Myocyte (in vitro differentiated cells): ENCODE data around the gene WNT7A. TPM values are rescaled to one million over a fixed set of nuclear protein-coding genes. Genes with fewer than 3 reads are reported as not detected.
"Not testable (repeated sequence)": the region's sequence is repeated elsewhere in the genome, so short reads cannot be mapped to it uniquely, and the experiment has no call there.

Source experiments
- DNase-seq: peaks from one replicate; pipeline ENCODE4 v3.0.0-alpha.2; 2012; ENCODE audit warnings: low read depth
- total RNA-seq: library from RNA; depleted of rRNA; stranded (reverse); fragments of >200 nt; gene quantifications from 2 replicates; pipeline ENCODE4 v1.2.3, GENCODE V29; 2014

Gene WNT7A
- total RNA-seq, 1 donor from 2014 or later, result not detected

DNA sequence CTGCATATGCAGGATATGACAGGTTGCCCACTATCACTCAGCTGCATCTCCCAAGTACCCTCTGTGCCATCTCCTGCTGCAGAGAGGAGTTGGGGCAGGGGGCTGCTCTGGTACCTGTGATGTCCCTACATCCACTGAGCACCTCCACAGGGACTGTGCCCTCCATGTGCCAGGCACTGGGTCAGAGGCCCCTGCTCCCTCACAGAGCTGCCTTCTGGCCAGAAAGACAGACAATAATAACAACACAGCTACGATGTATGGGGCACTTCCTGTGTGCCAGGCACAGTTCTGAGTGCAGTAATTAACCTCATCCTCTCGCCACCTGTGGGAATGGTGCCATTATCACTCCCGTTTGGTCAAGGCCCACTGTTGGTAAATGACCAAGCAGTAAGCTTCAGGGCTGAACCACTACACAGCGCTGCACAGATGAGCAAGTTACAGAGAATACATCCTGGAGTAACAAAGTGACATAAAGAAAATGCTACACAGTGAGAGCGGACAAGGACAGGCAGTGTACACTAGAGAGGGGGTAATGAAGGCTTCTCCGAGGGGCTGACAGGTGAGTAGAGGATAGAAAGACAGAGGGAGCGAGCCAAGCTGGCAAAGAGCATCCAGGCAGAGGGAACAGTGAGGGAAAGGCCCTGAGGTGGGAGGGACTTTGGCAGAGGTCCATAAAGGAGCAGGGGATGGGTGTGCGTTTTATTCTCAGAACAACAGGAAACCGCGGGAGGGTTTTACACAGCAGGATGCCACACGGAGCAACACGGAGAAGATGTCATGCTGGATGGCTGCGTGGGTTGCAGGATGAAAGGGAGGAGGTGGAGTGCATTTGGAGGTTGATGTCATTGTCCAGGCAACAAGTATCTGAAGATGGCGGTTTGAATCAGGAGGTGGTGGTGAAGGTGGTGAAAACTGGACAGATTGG lies 13.6 kb downstream of the WNT7A start:
- no peak for DNase-seq

GRCh38 chr3:13865581-13865980 lies 14.3 kb downstream of the WNT7A start:
- DNase-seq, result no peak

DNA sequence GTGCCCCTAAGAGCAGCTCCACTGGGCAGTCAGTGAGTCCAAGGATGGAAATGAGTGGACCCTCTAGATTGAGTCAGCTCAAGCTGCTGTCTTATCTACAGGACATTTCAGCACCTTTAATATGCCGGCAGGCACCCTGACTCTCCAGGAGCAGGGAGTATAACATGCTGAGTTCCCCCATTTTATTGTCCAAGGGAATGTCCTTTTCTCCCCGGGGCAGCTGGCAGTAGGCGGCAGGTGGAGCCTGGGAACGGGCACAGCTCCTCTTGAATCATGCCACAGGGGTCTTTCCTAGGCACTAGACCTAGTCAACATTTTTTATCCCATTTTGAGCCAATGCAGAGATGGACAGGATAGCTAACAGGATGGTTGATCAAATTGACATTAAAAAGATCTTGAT lies 14.8 kb downstream of the WNT7A start:
- DNase-seq, result no peak

DNA sequence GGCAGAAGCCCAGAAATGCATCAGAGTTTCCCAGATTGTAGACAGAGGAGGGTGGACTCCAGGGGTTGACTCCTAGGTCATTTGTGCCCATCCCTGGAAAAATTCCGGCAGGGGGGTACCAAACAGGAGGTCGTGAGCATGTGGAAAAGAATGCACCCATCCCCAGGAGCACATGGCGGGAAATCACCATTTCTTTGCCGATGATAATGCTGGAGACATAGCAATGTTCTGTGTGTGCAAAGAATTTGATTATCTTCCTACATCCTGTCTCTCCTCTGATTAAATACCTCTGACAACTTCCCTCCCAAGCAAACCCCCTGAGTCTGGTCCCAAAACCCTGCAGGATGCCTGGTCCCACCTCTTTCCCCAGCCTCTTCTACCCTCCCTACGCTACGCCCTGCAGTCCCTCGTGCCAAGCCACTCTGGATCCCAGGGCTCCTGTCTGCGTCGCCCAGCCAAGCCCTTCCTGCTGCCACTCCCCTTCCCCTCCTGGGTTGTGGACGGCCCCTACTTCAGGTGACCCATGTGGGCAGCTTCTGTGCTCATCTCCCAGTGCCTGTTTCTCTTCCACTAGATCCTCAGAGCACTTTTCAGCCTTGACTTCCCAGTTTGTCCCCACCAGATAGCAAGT lies 15.8 kb downstream of the WNT7A start:
- DNase-seq, result no peak

GRCh38 chr3:13863382-13863952 lies 16.4 kb downstream of the WNT7A start:
- DNase-seq, result no peak

DNA sequence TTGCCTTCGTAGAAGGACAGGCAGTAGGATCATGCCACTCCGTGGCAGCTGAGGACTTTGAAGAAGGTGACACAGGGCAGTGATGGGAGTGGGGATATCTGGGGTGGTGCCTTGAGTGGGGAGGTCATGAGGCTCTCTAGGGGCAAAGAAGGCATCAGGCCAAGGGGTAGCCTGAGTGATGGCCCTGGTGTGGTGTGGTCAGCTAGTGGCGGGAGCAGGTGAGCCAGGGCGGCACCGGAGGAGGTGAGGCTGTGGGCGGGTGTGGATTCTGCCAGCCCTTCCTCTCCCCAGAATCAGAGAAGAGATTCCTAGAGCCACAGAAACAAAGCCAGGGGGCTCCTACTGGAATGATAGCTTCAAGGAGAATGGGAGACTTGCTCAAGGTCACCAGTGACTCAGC lies 18.4 kb downstream of the WNT7A start:
- DNase-seq, result no peak

DNA sequence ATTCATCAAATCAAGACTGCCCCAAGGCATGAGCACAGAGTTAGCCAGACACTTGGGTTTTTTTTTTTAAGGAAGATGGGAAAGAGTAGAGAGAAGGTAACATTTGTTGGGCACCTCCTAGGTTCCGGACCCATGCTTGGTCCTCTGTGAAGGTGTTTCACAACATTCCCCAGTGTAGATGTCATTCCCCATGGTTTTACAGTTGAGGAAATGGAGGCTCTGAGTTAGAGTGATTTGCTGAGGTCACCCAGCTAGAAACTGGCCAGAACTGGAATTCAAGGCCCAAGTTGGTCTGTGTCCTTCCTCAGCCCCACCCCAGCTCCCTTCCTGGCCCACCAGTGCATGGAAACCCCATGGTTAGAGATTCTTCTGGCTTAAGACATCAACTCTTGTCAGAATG lies 19.9 kb downstream of the WNT7A start:
- no peak for DNase-seq

DNA sequence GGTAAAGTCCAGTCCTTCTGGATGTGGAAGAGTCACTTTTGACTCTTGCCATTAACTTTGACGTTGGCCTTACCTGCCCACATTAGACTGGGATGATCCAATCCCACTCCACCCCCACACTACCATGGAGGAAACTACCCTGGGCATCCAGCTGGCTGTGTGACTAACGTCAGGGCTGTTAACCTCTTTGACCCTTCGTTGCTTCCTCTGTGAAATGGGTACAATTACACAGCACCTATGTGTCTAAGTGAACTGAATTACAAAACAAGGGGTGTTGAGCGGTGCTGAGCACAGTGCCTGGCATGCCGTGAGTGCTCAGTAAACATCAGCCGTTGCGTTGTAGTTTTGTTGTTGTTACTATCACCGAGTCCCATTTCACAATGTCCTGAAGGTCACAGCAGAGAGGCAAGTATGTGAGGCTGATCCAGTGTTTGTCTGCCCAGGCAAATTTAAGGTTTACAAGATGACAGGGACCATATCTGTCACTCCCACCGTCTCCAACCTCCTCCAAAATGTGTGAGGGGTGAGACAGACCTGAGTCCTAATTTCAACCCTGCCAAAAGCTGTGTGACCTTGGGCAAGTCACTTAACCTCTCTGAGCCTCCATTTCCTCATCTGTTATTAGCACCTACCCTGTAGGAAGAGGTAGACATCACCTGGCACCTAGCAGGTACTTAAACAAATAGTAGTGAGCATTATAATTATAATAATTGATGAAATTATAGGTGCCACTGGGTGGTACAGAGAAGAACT lies 20.9 kb downstream of the WNT7A start:
- no peak for DNase-seq

- no peak for DNase-seq
Observed at GRCh38 chr3:13857702-13858380, 22.0 kb downstream of the WNT7A start.

- not testable (repeated sequence) for DNase-seq
Observed at GRCh38 chr3:13856628-13857027, 23.2 kb downstream of the WNT7A start.

- no peak for DNase-seq
Observed at GRCh38 chr3:13856006-13856405, 23.9 kb downstream of the WNT7A start.

GRCh38 chr3:13854492-13854891 lies 25.4 kb downstream of the WNT7A start:
- no peak for DNase-seq

GRCh38 chr3:13853978-13854296 lies 25.9 kb downstream of the WNT7A start:
- no peak for DNase-seq

DNA sequence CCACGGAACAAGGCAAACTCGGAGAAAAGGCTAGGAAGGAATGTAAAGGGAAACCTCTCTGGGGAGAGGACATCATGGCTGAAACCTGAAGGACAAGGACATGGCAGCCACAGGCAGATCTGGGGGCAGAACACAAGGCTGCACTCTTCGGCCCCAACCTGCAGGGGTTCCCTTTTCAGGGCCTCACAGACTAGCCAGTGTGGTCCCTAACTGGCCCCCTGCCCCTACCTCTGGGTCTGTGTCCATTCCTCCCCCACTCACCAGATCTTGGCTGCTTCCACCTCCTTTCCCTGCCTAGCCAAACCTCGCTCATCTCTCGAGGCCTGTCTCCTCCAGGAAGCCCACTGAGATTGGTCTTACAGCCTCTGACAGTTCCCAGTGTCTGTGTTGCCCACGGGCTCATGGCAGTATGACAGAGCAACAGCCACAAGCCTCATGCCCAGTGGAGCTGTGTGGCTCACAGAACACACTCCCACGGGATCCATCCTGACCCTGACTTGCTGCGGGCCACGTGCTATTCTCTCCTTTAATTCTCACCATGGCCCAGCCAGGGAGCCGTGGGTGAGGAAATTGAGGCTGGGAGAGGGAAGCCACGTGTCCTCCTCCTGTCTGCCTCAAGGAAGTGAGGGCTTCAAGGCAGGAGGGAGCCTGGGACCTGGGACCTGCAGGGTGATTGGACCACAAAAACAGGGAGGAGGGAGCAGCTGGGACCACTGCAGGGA lies 26.5 kb downstream of the WNT7A start:
- DNase-seq, result no peak

DNA sequence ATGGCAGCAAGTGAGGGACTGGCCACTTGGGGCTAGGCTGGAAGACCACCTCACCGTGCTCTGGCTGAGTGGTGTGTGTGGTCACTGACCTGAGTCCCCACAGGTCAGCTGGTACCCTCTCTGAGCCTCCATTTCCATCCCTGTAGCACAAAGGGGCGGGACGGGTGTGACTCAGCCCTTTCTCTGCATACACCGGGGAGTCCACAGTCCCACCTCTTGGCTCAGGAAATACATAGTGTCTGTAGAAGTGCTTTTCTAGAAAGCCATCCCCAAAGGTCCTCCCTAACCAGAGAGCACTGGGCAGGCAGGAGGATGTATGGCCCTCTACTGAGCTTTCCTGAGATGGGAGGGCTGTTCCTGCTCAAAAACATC lies 27.2 kb downstream of the WNT7A start:
- no peak for DNase-seq

DNA sequence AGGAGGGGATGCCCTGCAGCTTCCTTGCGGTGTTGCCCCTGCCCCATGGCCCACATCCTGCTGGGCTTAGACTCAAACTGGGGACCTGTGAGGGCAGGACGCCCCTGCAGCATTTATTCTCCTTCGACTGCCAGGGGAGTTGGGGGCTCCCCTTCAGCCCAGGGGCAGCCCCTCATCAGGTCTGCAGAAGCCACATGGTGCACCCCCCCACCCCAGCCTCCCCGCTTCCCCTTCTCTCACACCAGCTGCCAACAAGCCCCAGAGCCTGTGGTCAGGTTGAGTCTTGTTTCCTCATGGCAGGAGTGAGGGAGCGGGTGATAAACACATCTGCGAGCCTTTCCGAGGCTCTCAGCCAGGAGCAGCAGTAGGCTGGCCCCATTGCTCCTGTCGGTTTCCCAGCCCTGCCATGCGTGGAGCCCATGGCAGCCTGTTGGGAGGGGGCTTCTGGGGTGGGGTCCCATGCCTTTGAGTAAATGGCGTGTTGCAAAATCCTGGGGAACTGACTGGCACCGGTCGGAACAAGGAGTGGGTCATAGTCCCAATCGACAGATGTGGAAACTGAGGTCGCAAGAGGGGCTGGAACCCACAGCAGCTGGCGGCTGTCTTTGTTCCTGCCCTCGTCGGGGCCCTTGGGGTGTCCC lies 27.8 kb downstream of the WNT7A start:
- DNase-seq, result no peak

DNA sequence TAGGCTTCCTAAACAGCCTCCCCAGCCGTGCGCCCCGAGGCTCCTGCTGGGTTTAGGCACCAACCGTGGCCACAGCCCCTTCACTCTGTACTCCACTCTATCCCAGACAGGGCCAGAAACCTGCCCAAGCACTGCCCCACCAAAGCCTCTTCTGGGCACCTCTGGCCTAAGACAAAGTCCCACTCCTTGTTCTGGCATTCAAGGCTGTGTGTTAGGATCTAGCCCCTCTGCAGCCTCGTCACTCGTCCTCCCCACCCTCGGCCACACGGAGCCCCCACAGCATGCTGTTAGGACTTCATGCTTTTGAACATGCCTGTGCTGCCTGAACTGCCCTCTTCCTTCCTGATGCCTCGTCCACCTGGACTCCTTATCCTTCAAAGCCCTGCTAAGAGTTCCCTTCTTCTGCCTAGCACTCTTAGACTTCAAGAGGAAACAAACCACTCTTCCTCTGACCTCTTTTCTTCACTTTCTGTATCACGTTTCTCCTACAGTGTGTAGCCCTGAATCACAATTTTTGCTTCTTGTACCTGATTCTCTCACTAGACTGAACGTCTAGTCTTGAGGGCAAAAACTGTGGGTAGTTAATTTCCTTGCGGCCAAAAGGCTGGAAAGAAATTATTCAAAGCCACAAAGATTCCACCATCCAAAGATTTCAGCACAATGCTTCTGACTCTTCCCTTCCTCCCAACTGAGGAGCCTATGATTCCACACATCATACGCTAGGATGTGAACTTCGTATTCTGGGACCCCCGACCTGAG lies 28.6 kb downstream of the WNT7A start:
- DNase-seq, result no peak

DNA sequence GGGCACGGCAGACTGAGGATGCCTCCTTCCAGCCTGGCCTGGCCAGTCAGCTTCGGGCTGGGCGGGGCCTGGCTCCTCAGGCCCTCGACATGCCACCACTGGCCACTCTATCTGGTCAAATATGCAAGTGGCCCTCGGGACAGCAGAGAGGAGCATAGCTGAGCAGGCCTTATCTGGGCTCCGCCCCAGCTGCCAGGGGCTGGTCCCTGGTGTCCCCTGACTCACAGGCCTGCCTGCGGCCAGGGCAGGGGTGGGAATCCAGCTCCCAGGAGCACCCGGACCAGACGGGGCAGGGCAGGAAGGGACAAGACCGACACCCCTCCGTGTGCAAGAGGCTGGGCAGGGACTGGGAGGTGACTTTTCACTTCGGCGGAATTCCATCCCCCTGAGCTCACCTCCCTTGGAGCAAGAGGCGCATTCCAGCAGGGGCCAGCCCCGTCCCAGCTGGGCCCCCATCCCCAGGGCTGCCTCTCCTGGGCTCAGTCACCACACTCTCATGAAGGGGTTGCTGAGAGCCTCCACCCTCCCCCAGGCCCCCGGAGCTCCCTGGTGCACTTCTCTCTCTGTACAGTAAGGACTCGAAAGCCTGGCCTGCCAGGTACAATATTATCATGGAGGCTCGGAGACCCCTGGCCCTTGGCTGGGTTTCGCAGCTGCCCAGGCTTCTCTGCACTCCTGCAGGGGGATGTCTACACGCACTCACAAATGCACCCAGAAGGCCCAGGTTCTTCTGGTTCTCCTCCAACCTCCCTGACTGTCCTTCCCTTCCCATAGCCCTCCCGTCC lies 29.5 kb downstream of the WNT7A start:
- DNase-seq, result no peak

DNA sequence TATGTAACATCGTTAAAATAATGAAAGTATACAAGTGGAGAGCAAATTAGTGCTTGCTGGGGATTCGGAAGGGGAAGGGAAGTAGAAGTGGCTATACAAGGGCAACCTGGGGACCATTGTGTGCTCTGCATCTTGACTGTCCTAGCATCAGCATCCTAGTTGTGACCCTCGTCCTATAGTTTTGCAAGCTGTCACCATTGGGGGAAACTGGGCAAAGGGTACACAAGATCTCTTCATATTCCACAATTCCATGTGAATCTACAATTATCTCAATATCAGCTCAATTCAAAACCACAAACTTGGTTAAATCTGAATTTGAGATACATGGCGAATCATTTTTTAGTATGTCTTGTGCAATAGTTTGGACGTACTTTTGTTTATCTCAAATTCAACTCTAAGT lies 30.9 kb downstream of the WNT7A start:
- no peak for DNase-seq
